ENCODE measurements around the gene TMEM201.

DNA sequence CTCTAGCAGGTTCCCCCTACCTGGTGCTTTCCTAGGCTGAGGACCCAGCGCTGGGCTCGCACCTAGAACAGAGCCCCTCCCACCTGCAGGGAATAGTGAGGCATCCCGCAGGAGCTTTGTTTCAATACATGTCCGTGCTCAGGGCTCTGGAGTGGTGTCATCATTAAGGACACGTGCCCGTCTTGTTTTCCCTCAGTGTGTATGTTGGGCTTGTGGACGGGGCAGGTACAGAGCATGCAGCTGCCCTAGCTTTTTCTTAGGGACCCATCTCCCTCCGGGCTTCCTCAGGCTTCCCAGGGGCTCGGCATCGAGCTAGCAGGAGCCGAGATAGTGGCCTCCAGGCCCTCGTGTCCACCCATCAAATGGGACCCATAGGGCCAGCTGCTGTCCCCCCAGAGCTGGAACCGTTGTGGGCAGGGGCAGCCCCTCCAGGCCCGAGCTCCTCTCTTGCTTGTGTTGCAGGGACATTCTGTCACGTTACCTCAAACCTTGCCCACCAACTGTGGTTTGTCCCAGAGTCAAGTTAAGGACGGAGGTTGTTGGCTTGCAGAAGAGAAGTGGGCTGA is 3.9 kb downstream of the TMEM201 start:
- TF ChIP-seq, protein P1, sequence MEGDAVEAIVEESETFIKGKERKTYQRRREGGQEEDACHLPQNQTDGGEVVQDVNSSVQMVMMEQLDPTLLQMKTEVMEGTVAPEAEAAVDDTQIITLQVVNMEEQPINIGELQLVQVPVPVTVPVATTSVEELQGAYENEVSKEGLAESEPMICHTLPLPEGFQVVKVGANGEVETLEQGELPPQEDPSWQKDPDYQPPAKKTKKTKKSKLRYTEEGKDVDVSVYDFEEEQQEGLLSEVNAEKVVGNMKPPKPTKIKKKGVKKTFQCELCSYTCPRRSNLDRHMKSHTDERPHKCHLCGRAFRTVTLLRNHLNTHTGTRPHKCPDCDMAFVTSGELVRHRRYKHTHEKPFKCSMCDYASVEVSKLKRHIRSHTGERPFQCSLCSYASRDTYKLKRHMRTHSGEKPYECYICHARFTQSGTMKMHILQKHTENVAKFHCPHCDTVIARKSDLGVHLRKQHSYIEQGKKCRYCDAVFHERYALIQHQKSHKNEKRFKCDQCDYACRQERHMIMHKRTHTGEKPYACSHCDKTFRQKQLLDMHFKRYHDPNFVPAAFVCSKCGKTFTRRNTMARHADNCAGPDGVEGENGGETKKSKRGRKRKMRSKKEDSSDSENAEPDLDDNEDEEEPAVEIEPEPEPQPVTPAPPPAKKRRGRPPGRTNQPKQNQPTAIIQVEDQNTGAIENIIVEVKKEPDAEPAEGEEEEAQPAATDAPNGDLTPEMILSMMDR (conservative IDR thresholded peaks at IDR 0.05): no peak
- no peak for TF ChIP-seq EZH2 (IDR thresholded peaks at IDR 0.05; ENCODE audit: low read depth)

Measured in PC-9 (cell line).